ENCODE results near the gene SLC47A2.

GRCh38 chr17:19716108-19717030, at the start of gene SLC47A2:
- TF ChIP-seq CTCF (IDR thresholded peaks at IDR 0.05): no peak
- TF ChIP-seq POLR2A (IDR thresholded peaks at IDR 0.05; ENCODE audit: low read depth): no peak
- no peak for TF ChIP-seq POLR2AphosphoS5 (IDR thresholded peaks at IDR 0.05)

Data from esophagus muscularis mucosa (tissue), 3 donors.